GM21786 (cell line): ENCODE measurements around the gene SLC35D2.
"Not testable (repeated sequence)": the region's sequence is repeated elsewhere in the genome, so short reads cannot be mapped to it uniquely, and the experiment has no call there.

Experiments
- ATAC-seq: cut with Tn5 transposase; IDR thresholded peaks from one replicate; pipeline ENCODE4 v1.9.1; 2021; ENCODE audit not compliant: unreplicated experiment

The SLC35D2 gene

GRCh38 chr9:96400132-96400910 is 16.8 kb upstream of the SLC35D2 start:
- ATAC-seq, result no peak

DNA sequence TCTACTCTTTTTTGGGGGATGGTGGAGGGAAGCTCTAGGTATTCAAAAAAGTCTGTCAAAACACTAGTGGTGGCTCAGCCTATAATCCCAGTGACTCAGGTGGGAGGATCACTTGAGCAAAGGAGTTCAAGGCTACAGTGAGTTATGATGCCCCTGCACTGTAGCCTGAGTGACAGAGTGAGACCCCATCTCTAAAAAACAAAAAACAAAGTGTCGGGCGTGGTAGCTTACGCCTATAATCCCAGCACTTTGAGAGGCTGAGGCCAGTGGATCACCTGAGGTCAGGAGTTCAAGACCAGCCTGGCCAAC is 15.8 kb upstream of the SLC35D2 start:
- no peak for ATAC-seq

- ATAC-seq, result peak; percentile 71
These were observed 15.2 kb upstream of the SLC35D2 start for GRCh38 chr9:96398582-96399324.

DNA sequence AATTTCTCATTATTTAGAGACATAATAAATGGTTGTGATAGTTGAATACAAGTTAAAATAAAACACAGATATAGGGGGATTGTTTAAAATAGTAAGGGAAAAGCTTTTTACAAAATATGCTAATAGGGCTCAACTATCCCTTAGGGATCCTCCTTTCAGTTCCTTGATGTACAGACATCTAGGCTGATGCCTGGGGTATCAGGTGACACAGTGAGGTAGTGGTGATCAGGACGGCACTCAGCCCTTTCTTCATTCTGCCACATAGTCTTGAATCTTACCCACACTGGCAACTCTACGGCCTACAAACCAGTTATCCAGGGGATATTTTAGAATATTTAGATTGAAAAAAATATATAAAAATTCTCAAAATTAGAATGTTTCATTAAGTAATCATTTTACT is 12.5 kb upstream of the SLC35D2 start:
- ATAC-seq, result no peak

DNA sequence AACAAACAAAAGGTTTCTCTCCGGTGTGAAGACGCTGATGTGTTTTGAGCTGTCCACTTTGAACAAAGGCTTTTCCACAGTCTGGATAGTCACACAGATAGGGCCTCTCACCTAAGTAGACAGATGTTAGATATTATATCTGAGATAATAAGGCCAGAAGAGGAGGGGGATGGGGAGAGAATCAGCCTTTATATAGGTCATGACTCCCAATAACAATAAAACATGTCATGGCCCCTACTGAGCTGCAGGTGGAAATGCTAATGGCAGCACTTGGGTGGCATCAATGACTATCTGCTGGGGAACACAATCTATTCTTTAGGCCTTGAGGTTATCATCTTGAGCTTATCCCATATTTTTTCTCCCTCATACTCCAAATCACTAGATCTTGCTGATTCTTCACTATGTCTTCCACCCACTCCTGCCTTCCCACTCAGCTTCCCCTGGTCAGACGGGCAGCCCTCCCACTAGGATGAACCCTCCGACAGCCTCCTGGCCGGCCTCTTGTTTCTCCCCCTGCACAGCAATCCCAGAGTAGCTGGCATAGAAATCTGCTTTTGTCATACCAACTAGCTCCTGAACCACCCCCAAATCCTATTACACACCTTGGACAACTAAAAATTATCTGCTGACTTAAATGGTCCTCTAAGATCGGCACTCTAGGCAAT is 11.5 kb upstream of the SLC35D2 start:
- ATAC-seq, result no peak

DNA sequence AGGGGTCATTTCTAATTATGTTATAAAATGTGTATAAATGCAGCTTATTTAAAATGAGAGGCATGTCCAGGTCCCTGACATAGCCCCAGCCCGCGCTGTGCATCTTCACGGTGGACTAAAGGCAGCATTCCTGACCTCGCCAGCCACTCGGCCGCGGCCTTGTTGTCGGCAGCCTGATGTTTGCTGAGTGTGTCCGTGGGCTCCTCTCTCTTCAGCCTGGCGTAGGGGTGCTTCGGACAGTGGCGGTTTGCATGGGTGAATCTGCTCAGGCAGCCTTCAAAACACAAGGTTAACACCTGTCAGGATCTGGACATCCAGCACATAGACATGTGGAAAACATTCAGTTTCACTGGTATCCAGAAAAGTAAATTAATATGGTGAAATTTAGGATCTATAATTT is 8.8 kb upstream of the SLC35D2 start:
- ATAC-seq, result no peak

GRCh38 chr9:96391021-96391765 is 7.7 kb upstream of the SLC35D2 start:
- ATAC-seq, result no peak

- ATAC-seq, result no peak
These were observed 4.6 kb upstream of the SLC35D2 start for GRCh38 chr9:96388144-96388543.

DNA sequence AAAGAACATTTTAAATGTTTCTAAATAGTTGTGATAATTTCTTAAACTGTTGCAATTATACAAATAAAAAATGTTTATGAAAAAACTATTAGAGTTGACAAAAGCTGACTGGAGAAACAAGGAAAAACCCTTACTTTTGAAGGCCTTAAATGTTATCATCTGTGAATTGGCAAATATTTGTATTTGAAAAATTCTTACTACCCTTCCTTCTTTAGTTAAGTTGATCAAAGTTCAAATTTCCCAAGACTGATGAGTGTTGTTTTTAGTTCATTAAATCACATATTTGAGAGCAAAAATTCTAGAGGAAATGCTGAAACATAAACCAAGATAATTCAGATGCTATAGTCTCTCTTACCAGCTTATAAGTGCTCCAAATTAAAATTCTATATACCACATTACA is 2.6 kb upstream of the SLC35D2 start:
- ATAC-seq, result no peak

- no peak for ATAC-seq
These were observed 709 bp downstream of the SLC35D2 start for GRCh38 chr9:96382839-96383164.

DNA sequence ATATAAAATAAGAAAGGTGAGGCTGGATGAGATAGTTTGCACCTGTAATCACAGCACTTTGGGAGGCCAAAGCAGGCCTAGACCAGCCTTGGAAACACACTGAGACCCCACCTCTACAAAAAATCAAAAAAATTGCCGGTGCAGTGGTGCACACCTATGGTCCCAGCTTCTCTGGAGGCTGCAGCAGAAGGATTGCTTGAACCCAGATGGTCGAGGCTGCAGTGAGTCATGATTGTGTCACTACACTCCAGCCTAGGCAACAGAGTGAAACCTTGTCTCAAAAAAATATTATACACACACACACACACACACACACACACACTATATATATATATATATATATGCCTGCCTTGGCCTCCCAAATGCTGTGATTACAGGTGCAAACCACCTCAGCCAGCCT is 1.3 kb downstream of the SLC35D2 start:
- no peak for ATAC-seq

GRCh38 chr9:96381696-96382095 is 1.8 kb downstream of the SLC35D2 start:
- no peak for ATAC-seq

DNA sequence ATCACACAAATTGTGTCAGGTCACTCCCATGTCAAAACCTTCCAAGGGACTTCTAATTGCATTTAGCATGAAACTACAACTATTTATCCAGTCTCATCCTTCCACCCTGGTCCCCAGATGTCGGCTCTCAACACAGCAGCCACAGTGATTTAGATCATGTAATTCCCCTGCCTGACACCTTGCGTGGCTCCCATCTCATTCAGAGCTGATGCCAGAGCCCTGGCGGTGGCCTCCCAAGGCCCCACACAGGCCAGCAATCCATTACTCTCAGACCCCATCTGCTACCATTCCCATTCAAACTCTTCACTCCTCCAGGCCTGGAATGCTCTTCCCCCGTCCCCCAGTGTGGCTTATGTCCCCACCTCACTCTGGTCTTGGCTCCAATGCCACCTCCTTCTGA is 2.4 kb downstream of the SLC35D2 start:
- no peak for ATAC-seq

DNA sequence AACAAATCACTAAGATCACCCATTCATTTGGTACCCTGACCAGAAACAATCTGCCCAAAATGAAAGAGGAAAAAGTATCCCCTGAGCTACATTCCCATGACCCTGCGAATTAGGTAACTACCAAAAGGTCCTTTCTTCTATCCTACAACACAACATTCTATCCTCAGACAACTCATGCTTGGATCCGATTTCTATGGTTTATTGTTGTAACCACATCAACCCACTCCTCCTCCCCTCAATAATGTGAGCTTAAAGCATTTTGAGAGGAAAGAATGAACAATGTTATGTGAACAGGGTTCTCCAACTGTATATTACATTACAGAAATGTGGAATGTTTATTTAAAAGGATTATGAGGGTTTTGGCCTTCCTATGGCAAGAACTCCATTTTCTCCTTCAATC is 4.0 kb downstream of the SLC35D2 start:
- ATAC-seq, result no peak

DNA sequence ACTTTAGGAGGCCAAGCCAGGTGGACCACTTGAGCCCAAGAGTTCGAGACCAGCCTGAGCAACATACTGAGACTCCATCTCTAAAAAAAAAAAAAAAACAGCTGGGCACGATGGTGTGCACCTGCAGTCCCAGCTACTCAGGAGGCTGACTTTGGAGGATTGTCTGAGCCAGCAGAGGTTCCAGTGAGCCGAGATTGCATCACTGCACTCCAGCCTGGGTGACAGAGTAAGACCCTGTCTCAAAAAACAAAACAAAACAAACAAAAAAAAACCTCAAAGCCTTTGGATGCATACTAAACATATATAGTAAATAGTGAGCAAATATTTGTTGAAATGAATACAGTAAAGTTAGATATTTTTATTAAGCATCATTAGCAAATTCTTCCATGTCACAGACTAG is 5.3 kb downstream of the SLC35D2 start:
- no peak for ATAC-seq

DNA sequence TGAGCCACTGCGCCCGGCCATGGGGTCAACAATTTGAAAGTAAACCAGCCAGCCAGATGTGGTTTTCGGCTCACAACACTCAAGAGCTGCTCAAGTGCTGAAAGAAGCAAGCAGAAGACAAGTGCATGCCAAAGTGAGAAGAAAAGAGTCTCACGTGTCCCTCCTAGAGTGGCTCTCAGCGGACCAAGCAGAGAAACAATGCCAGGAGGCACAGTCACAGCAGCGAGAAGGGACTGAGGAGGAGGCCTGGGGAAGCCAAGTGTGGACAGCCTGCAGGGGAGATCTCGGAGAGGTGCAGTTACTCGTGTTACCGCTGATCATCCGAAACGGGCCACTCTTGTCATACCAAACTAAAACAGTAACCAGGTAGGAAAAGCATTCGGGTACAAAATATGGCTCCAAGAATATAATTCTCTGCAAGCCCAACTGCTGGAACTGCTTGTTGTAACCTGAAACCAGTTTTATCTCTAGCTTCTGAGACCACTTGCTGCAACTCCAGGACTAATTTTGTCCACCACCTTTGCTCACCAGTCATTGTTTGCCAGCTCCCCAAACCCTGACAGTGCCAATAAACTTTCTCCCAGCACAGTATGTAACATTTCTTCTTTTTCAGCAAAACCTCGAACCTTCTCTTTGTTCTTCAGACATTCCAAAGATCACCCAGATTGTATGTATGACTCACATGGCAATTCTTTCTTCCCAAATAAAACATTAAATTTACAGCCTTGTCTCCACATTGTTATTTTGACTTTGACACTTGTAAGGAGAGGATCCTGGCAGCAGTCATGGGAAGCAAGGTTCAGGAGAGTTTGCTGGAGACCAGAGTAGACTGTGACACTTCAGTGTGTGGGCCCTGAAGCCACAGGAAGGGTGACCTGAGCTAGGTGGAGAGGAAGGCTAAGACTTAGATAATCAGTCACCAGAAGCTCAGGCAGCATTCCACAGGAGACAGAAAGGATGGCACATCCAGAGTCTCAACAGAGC is 6.3 kb downstream of the SLC35D2 start:
- ATAC-seq, result no peak

DNA sequence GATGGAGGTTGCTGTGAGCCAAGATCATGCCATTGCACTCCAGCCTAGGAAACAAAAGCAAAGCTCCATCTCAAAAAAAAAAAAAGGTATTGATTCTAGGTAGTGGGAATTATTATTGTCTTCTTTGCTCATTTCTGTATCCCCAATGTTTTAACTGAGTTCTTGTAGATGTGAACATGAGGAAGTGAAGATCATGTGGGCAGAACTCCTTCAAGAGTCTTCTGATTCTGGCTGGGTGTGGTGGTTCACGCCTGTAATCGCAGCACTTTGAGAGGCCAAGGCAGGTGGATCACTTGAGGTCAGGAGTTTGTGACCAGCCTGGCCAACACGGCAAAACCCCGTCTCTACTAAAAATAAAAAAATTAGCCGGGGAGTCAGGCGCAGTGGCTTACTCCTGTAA is 8.0 kb downstream of the SLC35D2 start:
- not testable (repeated sequence) for ATAC-seq

DNA sequence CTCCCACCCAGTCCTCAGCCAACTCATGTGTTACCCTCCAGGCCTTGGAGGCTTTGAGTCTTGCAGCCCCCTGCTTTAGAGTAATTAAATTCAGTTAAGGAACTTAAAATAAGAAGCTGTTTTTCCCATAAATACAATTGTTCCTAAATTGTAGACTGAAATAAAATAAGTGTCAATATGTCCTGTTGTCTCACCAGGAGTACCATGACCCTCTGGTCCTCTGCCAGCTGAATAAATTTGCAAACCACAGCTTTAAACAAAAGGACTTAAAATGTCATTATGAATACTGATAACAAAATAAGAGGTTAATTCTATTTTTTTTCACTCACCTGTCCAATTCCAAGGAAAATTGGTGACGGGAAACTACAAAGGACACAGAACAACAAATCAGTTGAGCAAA is 15.6 kb downstream of the SLC35D2 start:
- no peak for ATAC-seq

GRCh38 chr9:96363175-96363967 is 20.1 kb downstream of the SLC35D2 start:
- ATAC-seq, result no peak

- ATAC-seq, result not testable (repeated sequence)
These were observed 21.4 kb downstream of the SLC35D2 start for GRCh38 chr9:96362119-96362518.
